Panc1 (cell line): ENCODE results near the gene TUBG2. TPM values are rescaled to one million over a fixed set of nuclear protein-coding genes. Genes with fewer than 3 reads are reported as not detected.

Experiments used
- ATAC-seq: fragments of 200-7000 bp; cut with Tn5 transposase; 2 replicates; pipeline ENCODE4 v1.9.1; 2020; ENCODE audit warnings: mild to moderate bottlenecking, moderate library complexity
- BruUV-seq: library from RNA; stranded (reverse); fragments of 400-500 nt; replicated peaks from 2 replicates; lab custom pipeline; 2021; lab: Mats Ljungman, UMichigan
- CTCF ChIA-PET: fragments of 300-600 bp; sonication (Branson Sonifier 250); formaldehyde crosslinking; loops from one replicate; lab custom pipeline; 2022; ENCODE audit warnings: antibody characterized with exemption; lab: Charles Lee
- POLR2A ChIA-PET: fragments of 300-600 bp; sonication (Branson Sonifier 250); formaldehyde crosslinking; loops from one replicate; lab custom pipeline; 2022; ENCODE audit warnings: antibody characterized with exemption; lab: Charles Lee
- DNase-seq: peaks from one replicate; pipeline ENCODE4 v3.0.0-alpha.2; 2010; ENCODE audit warnings: low read depth, low spot score
- H3K27ac ChIP-seq: 2 replicates; pipeline ENCODE4 v1.5.1; 2011; ENCODE audit warnings: mild to moderate bottlenecking, low read length, inconsistent platforms
- H3K27me3 ChIP-seq: fragments of 200-500 bp; sonication (Bioruptor generic); 2 replicates; pipeline ENCODE4 v1.6.0; 2014; ENCODE audit warnings: low read length, inconsistent platforms; ENCODE audit not compliant: control insufficient read depth, insufficient read depth
- H3K36me3 ChIP-seq: fragments of 200-500 bp; sonication (Bioruptor generic); 2 replicates; pipeline ENCODE4 v1.5.1; 2014; ENCODE audit warnings: inconsistent platforms, mild to moderate bottlenecking, low read length, moderate library complexity; ENCODE audit not compliant: control insufficient read depth, insufficient read depth
- H3K4me1 ChIP-seq: 2 replicates; pipeline ENCODE4 v1.5.1; 2011; ENCODE audit warnings: inconsistent platforms, mild to moderate bottlenecking, low read length, moderate library complexity; ENCODE audit not compliant: control insufficient read depth, insufficient read depth
- H3K4me3 ChIP-seq, 2 experiments: 2 replicates each; pipeline ENCODE4 v1.5.1; 2011 to 2012; ENCODE audit warnings: low read depth in 2 of 2, low read length in 2 of 2, mild to moderate bottlenecking in 2 of 2, inconsistent platforms in 1 of 2, moderate library complexity in 1 of 2
- H3K9me3 ChIP-seq: fragments of 200-500 bp; sonication (Bioruptor generic); 2 replicates; pipeline ENCODE4 v1.5.1; 2014; ENCODE audit warnings: low read depth, mild to moderate bottlenecking, inconsistent platforms, low read length, moderate library complexity; ENCODE audit not compliant: control insufficient read depth, insufficient read depth
- CTCF ChIP-seq: fragments of 450-650 bp; IDR thresholded peaks from 2 replicates; pipeline ENCODE4 v1.5.1; 2017; ENCODE audit warnings: mild to moderate bottlenecking
- POLR2AphosphoS5 ChIP-seq: IDR thresholded peaks from 2 replicates; pipeline ENCODE4 v1.6.1; 2012; ENCODE audit warnings: mild to moderate bottlenecking, low read depth, low read length, moderate library complexity
- REST ChIP-seq, 2 experiments: IDR thresholded peaks; 2 replicates each; pipeline ENCODE4 v1.6.1; 2011 to 2012; ENCODE audit warnings: low read depth in 2 of 2, control low read depth in 1 of 2, low read length in 1 of 2, mild to moderate bottlenecking in 1 of 2, moderate library complexity in 1 of 2; ENCODE audit not compliant: insufficient read depth in 1 of 2
- SIN3A ChIP-seq: IDR thresholded peaks from 2 replicates; pipeline ENCODE4 v1.6.1; 2012; ENCODE audit warnings: low read depth, mild to moderate bottlenecking, low read length, moderate library complexity, borderline replicate concordance; ENCODE audit not compliant: insufficient read depth
- TCF7L2 ChIP-seq: IDR thresholded peaks from 2 replicates; pipeline ENCODE4 v1.6.1; 2011; ENCODE audit warnings: mild to moderate bottlenecking, low read depth, low read length, inconsistent platforms
- in situ Hi-C: cut with HindIII; loops from 2 replicates; pipeline ENCODE4 v1.10.0; 2016; ENCODE audit warnings: low sequenced_read_pairs, low pct_unique_long_range_greater_than_20kb
- intact Hi-C: fragments of 100-400 bp; cut with micrococcal nuclease; formaldehyde crosslinking; loops from one replicate; pipeline ENCODE4 v1.10.0; 2022; ENCODE audit not compliant: unreplicated experiment
- total RNA-seq: library from RNA; stranded (reverse); gene quantifications from one replicate; pipeline ENCODE4 v1.2.1, GENCODE V29; 2021; ENCODE audit not compliant: unreplicated experiment

The TUBG2 gene
- total RNA-seq, 1 experiment from 2014 or later: 25.5 TPM

DNA sequence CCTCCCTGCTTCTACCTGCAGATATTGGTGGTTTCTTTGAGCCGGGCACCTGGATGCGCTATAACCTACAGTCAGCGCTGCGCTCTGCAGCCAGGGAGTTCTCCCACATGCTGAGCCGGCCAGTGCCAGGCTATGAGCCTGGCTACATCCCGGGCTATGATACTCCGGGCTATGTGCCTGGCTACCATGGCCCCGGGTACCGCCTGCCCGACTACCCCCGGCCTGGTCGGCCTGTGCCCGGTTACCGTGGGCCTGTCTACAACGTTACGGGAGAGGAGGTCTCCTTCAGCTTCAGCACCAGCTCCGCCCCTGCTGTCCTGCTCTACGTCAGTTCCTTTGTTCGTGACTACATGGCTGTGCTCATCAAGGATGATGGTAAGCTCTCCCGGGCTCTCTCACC lies 36.4 kb downstream of the TUBG2 start:
- POLR2A ChIA-PET: no interaction called here
- Histone ChIP-seq H3K4me1 (no peaks in the 10 kb centered on the region), H3K4me3 (no peak overlapping the region), H3K27me3 (no peaks in the 10 kb centered on the region), H3K36me3 (no peaks in the 10 kb centered on the region), H3K9me3 (no peaks in the 10 kb centered on the region), H3K27ac (no peak overlapping the region)
- DNase-seq: no peak
- in situ Hi-C loops: no loop called here
- intact Hi-C loops: no loop called here
- CTCF ChIA-PET: no interaction called here
- ATAC-seq: no peak
- no TSS peak for BruUV-seq
- TF ChIP-seq CTCF (no peak), TCF7L2 (no peak), SIN3A (no peak), REST (IDR thresholded peaks at IDR 0.05; ENCODE audit: insufficient read depth in 1 of 2, low read depth in 2 of 2, low read length in 1 of 2) (no peak), POLR2AphosphoS5 (no peak)

GRCh38 chr17:42697108-42697811 lies 38.2 kb downstream of the TUBG2 start:
- no peaks in the 10 kb centered on the region for H3K36me3 ChIP-seq
- TF ChIP-seq POLR2AphosphoS5: no peak
- TF ChIP-seq SIN3A: no peak
- no peak for TF ChIP-seq TCF7L2
- no peak for TF ChIP-seq REST (IDR thresholded peaks at IDR 0.05; ENCODE audit: insufficient read depth in 1 of 2, low read depth in 2 of 2, low read length in 1 of 2)
- no peak for TF ChIP-seq CTCF
- no peaks in the 10 kb centered on the region for H3K9me3 ChIP-seq
- no peak for ATAC-seq
- BruUV-seq: no TSS peak
- no peaks in the 10 kb centered on the region for H3K27me3 ChIP-seq
- H3K4me1 ChIP-seq: no peaks in the 10 kb centered on the region
- ChIA-PET CTCF (interaction anchor here (0.7 kb wide), 1 partner anchor 121 kb away, joined by 12 read pairs; no protein-coding TSS in a partner anchor), POLR2A (interaction anchor here (0.6 kb wide), 1 partner anchor 56 kb away, joined by 3 read pairs; no protein-coding TSS in a partner anchor)
- DNase-seq: no peak
- intact Hi-C loops: no loop called here
- H3K4me3 ChIP-seq: no peak overlapping the region
- H3K27ac ChIP-seq: no peak overlapping the region
- in situ Hi-C loops: no loop called here
